ENCODE results near the gene TGFB2.

The TGFB2 gene

DNA sequence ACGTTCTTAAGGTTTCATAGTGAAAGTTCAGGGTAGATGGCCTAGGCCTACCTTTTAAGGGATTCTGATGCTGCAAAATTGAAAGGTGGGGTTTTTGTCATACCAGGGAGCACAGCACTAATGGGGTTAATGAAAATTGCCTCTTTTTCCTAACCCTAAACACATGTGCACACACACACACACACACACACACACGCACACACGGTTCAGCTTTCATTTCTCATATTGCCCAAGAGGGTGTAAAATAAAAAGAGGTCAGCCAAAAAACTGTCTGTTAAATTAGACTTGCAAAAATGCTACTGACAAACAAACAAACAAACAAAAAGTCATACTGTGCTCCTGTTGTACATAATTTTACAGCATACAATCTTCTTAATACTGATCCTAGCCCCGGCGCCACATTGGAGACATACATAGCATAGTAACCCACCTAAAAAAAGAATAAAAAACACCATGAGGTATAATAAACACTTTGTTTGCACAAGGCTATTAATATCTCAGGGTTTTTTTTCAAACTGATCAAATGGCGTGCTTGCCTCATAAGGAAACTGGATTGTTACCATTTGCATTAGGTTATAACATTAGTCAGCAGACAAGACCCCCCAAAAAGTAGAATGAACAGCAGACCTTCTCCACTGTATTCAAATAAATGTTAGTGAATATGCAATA is 69.1 kb downstream of the TGFB2 start:
- in situ Hi-C loops (cut with HindIII; ENCODE audit: low sequenced_read_pairs): no loop called here

GRCh38 chr1:218415726-218416125 is 70.6 kb downstream of the TGFB2 start:
- in situ Hi-C loops (cut with HindIII; ENCODE audit: low sequenced_read_pairs): no loop called here
- DNase-seq (ENCODE audit: low read depth): no peak
- H3K4me3 ChIP-seq (ENCODE audit: low read depth, low read length): no peak overlapping the region
- TF ChIP-seq, protein P1, sequence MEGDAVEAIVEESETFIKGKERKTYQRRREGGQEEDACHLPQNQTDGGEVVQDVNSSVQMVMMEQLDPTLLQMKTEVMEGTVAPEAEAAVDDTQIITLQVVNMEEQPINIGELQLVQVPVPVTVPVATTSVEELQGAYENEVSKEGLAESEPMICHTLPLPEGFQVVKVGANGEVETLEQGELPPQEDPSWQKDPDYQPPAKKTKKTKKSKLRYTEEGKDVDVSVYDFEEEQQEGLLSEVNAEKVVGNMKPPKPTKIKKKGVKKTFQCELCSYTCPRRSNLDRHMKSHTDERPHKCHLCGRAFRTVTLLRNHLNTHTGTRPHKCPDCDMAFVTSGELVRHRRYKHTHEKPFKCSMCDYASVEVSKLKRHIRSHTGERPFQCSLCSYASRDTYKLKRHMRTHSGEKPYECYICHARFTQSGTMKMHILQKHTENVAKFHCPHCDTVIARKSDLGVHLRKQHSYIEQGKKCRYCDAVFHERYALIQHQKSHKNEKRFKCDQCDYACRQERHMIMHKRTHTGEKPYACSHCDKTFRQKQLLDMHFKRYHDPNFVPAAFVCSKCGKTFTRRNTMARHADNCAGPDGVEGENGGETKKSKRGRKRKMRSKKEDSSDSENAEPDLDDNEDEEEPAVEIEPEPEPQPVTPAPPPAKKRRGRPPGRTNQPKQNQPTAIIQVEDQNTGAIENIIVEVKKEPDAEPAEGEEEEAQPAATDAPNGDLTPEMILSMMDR (IDR thresholded peaks at IDR 0.05; ENCODE audit: low read depth, low read length, missing control alignments): no peak

More for the DNA sequence above, 69.1 kb downstream of the TGFB2 start:
- no peak overlapping the region for H3K4me3 ChIP-seq (ENCODE audit: low read depth, low read length)
- TF ChIP-seq, protein P1 (IDR thresholded peaks at IDR 0.05; ENCODE audit: low read depth, low read length, missing control alignments): no peak
- no peak for DNase-seq (ENCODE audit: low read depth)

DNA sequence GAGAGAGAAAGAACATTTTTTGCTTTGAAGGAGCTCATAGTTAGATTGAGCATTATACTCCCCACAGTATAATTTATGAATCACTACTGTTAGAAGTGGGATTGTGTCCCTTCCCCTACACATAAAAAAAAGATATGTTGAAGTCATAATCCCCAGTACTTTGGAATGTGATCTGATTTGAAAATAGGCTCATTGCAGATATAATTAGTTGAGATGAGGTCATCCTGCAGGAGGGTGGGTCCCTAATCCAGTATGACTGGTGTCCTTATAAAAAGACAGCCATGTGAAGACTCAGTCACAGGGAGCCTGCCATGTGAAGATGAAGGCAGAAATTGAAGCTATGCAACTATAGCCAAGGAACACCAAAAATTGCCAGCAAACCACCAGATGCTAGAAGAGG is 76.4 kb downstream of the TGFB2 start:
- in situ Hi-C loops (cut with HindIII; ENCODE audit: low sequenced_read_pairs): no loop called here
- TF ChIP-seq, protein P1 (IDR thresholded peaks at IDR 0.05; ENCODE audit: low read depth, low read length, missing control alignments): no peak
- no peak for DNase-seq (ENCODE audit: low read depth)
- H3K4me3 ChIP-seq (ENCODE audit: low read depth, low read length): no peak overlapping the region

DNA sequence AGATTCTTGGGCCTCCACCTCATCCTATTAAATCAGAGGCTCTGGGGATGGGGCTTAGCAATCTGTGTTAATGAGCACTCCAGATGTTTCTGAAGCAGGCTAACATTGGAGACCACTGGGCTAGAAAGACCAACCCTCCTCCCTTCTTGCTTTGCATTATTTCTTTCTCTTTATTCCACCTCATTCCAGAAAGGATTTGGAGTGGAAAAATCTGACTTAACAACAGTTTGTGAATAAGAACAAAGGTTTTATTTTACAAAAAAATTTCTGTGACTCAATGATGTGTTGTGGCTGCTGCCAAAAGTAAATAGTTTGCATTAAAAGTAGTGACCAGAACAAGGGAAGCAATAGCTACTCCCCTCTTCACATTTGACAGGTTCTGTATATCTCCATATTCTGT is 79.4 kb downstream of the TGFB2 start:
- H3K4me3 ChIP-seq (ENCODE audit: low read depth, low read length): no peak overlapping the region
- DNase-seq (ENCODE audit: low read depth): peak; percentile 72
- in situ Hi-C loops (cut with HindIII; ENCODE audit: low sequenced_read_pairs): no loop called here

GRCh38 chr1:218425647-218426342 is 80.7 kb downstream of the TGFB2 start:
- in situ Hi-C loops (cut with HindIII; ENCODE audit: low sequenced_read_pairs): no loop called here
- no peak for DNase-seq (ENCODE audit: low read depth)
- no peak overlapping the region for H3K4me3 ChIP-seq (ENCODE audit: low read depth, low read length)

More for the DNA sequence above, 79.4 kb downstream of the TGFB2 start:
- TF ChIP-seq, protein P1 (IDR thresholded peaks at IDR 0.05; ENCODE audit: low read depth, low read length, missing control alignments): no peak

GRCh38 chr1:218426343-218426657 is 81.2 kb downstream of the TGFB2 start:
- DNase-seq (ENCODE audit: low read depth): peak; percentile 33
- TF ChIP-seq, protein P1 (IDR thresholded peaks at IDR 0.05; ENCODE audit: low read depth, low read length, missing control alignments): no peak
- in situ Hi-C loops (cut with HindIII; ENCODE audit: low sequenced_read_pairs): no loop called here
- no peak overlapping the region for H3K4me3 ChIP-seq (ENCODE audit: low read depth, low read length)

More at GRCh38 chr1:218425647-218426342, 80.7 kb downstream of the TGFB2 start:
- TF ChIP-seq, protein P1 (IDR thresholded peaks at IDR 0.05; ENCODE audit: low read depth, low read length, missing control alignments): no peak
